Activated T-helper 2 cell treated with anti-CD3 and anti-CD28 coated beads, Interferon-gamma antibody, Interleukin-2, Interleukin-4, amounts not matched to agents 10 μg/mL and 5 μg/mL and 100 μg/mL, durations not matched to agents 14 hours and 24 hours and 36 hours (primary cell): ENCODE data around the gene HNF1A. TPM values are rescaled to one million over a fixed set of nuclear protein-coding genes. Genes with fewer than 3 reads are reported as not detected.

ENCODE experiments used
- DNase-seq: peaks from one replicate; pipeline ENCODE4 v3.0.0; 2021; ENCODE audit warnings: low spot score
- H3K27ac Mint-ChIP-seq: one replicate; pipeline ENCODE4 v1.8.0; 2021; ENCODE audit warnings: mixed read lengths
- H3K27me3 Mint-ChIP-seq: one replicate; pipeline ENCODE4 v1.8.0; 2021; ENCODE audit warnings: low read depth, mixed read lengths
- H3K36me3 Mint-ChIP-seq: one replicate; pipeline ENCODE4 v1.8.0; 2021; ENCODE audit warnings: low read depth, mixed read lengths
- H3K4me1 Mint-ChIP-seq: one replicate; pipeline ENCODE4 v1.8.0; 2021; ENCODE audit warnings: low read depth, mixed read lengths
- H3K4me3 Mint-ChIP-seq: one replicate; pipeline ENCODE4 v1.8.0; 2021; ENCODE audit warnings: low read depth, mild to moderate bottlenecking, moderate library complexity, mixed read lengths
- H3K9me3 Mint-ChIP-seq: one replicate; pipeline ENCODE4 v1.8.0; 2021; ENCODE audit warnings: mixed read lengths
- intact Hi-C: fragments of 100-400 bp; cut with micrococcal nuclease; formaldehyde crosslinking; loops from one replicate; pipeline ENCODE4 v1.15.1; 2023
- total RNA-seq: library from RNA; stranded (reverse); gene quantifications from 2 replicates; pipeline ENCODE4 v1.2.3, GENCODE V29; 2022

HNF1A gene
- total RNA-seq = not detected in 2 replicates

GRCh38 chr12:120978296-120979219 is at the start of gene HNF1A:
TSS of gene HNF1A (plus strand) at chr12:120978543. CDS start at chr12:120978769, 226 bp downstream.
- no peaks in the 10 kb centered on the region for H3K9me3 Mint-ChIP-seq
- no peaks in the 10 kb centered on the region for H3K27me3 Mint-ChIP-seq
- no peak for DNase-seq
- no peaks in the 10 kb centered on the region for H3K4me1 Mint-ChIP-seq
- H3K4me3 Mint-ChIP-seq = no peak within 1 kb of the TSS
- intact Hi-C loops = loop anchor here (10.0 kb wide), 1 partner anchor 254 kb away; the partner anchor contains the start of gene ACADS
- no peaks in the 10 kb centered on the region for H3K36me3 Mint-ChIP-seq
- H3K27ac Mint-ChIP-seq = no peak within 1 kb of the TSS

- peaks cover 5% of the 10 kb centered on the region for H3K27me3 Mint-ChIP-seq
- H3K4me1 Mint-ChIP-seq = no peaks in the 10 kb centered on the region
- H3K27ac Mint-ChIP-seq = no peak overlapping the region
- H3K36me3 Mint-ChIP-seq = no peaks in the 10 kb centered on the region
- intact Hi-C loops = no loop called here
- no peak for DNase-seq
- no peak overlapping the region for H3K4me3 Mint-ChIP-seq
- H3K9me3 Mint-ChIP-seq = no peaks in the 10 kb centered on the region
Observed at GRCh38 chr12:120928864-120929652, 49.3 kb upstream of the HNF1A start.

GRCh38 chr12:120930032-120930431 is 48.3 kb upstream of the HNF1A start:
- no peaks in the 10 kb centered on the region for H3K9me3 Mint-ChIP-seq
- H3K27ac Mint-ChIP-seq = no peak overlapping the region

GRCh38 chr12:120932058-120932457 is 46.3 kb upstream of the HNF1A start:
- no peak overlapping the region for H3K27ac Mint-ChIP-seq

More at GRCh38 chr12:120930032-120930431, 48.3 kb upstream of the HNF1A start:
- no peaks in the 10 kb centered on the region for H3K36me3 Mint-ChIP-seq
- no peak for DNase-seq
- no peaks in the 10 kb centered on the region for H3K4me1 Mint-ChIP-seq
- intact Hi-C loops = no loop called here
- no peak overlapping the region for H3K4me3 Mint-ChIP-seq
- peaks cover 5% of the 10 kb centered on the region for H3K27me3 Mint-ChIP-seq

GRCh38 chr12:120932956-120933526 is 45.3 kb upstream of the HNF1A start:
- no peak overlapping the region for H3K4me3 Mint-ChIP-seq
- no peaks in the 10 kb centered on the region for H3K4me1 Mint-ChIP-seq
- no peak overlapping the region for H3K27ac Mint-ChIP-seq
- no peaks in the 10 kb centered on the region for H3K36me3 Mint-ChIP-seq
- intact Hi-C loops = no loop called here
- peaks cover 11% of the 10 kb centered on the region for H3K27me3 Mint-ChIP-seq
- no peaks in the 10 kb centered on the region for H3K9me3 Mint-ChIP-seq
- DNase-seq = no peak

More at GRCh38 chr12:120932058-120932457, 46.3 kb upstream of the HNF1A start:
- no peak overlapping the region for H3K4me3 Mint-ChIP-seq
- peaks cover 8% of the 10 kb centered on the region for H3K27me3 Mint-ChIP-seq
- intact Hi-C loops = no loop called here
- H3K4me1 Mint-ChIP-seq = no peaks in the 10 kb centered on the region
- H3K9me3 Mint-ChIP-seq = no peaks in the 10 kb centered on the region
- no peak for DNase-seq
- H3K36me3 Mint-ChIP-seq = no peaks in the 10 kb centered on the region

- Mint-ChIP-seq H3K4me1 (no peaks in the 10 kb centered on the region), H3K9me3 (no peaks in the 10 kb centered on the region), H3K27ac (no peak overlapping the region), H3K27me3 (peaks cover 11% of the 10 kb centered on the region), H3K36me3 (no peaks in the 10 kb centered on the region), H3K4me3 (no peak overlapping the region)
- intact Hi-C loops = no loop called here
- no peak for DNase-seq
Observed at GRCh38 chr12:120933786-120934185, 44.6 kb upstream of the HNF1A start.

- no peaks in the 10 kb centered on the region for H3K4me1 Mint-ChIP-seq
- no peak overlapping the region for H3K4me3 Mint-ChIP-seq
- intact Hi-C loops = no loop called here
- DNase-seq = no peak
- no peaks in the 10 kb centered on the region for H3K9me3 Mint-ChIP-seq
- no peaks in the 10 kb centered on the region for H3K36me3 Mint-ChIP-seq
- peaks cover 14% of the 10 kb centered on the region for H3K27me3 Mint-ChIP-seq
- no peak overlapping the region for H3K27ac Mint-ChIP-seq
Observed at GRCh38 chr12:120936197-120936596, 42.1 kb upstream of the HNF1A start.

GRCh38 chr12:120938496-120938895 is 39.8 kb upstream of the HNF1A start:
- no peak for DNase-seq
- no peaks in the 10 kb centered on the region for H3K9me3 Mint-ChIP-seq
- intact Hi-C loops = no loop called here
- H3K27me3 Mint-ChIP-seq = peaks cover 15% of the 10 kb centered on the region
- no peak overlapping the region for H3K27ac Mint-ChIP-seq
- no peaks in the 10 kb centered on the region for H3K4me1 Mint-ChIP-seq
- H3K4me3 Mint-ChIP-seq = no peak overlapping the region
- H3K36me3 Mint-ChIP-seq = no peaks in the 10 kb centered on the region

- no peaks in the 10 kb centered on the region for H3K9me3 Mint-ChIP-seq
- peaks cover 14% of the 10 kb centered on the region for H3K27me3 Mint-ChIP-seq
- H3K36me3 Mint-ChIP-seq = no peaks in the 10 kb centered on the region
- H3K4me1 Mint-ChIP-seq = peaks cover 2% of the 10 kb centered on the region
- no peak for DNase-seq
- intact Hi-C loops = no loop called here
- no peak overlapping the region for H3K27ac Mint-ChIP-seq
- H3K4me3 Mint-ChIP-seq = no peak overlapping the region
Observed at GRCh38 chr12:120939523-120939922, 38.8 kb upstream of the HNF1A start.

GRCh38 chr12:120940006-120940405 is 38.3 kb upstream of the HNF1A start:
- peaks cover 5% of the 10 kb centered on the region for H3K4me1 Mint-ChIP-seq
- peaks cover 14% of the 10 kb centered on the region for H3K27me3 Mint-ChIP-seq
- H3K9me3 Mint-ChIP-seq = no peaks in the 10 kb centered on the region
- no peak overlapping the region for H3K4me3 Mint-ChIP-seq
- intact Hi-C loops = no loop called here
- no peaks in the 10 kb centered on the region for H3K36me3 Mint-ChIP-seq
- DNase-seq = no peak
- no peak overlapping the region for H3K27ac Mint-ChIP-seq

GRCh38 chr12:120940799-120941198 is 37.5 kb upstream of the HNF1A start:
- H3K36me3 Mint-ChIP-seq = no peaks in the 10 kb centered on the region
- peaks cover 7% of the 10 kb centered on the region for H3K4me1 Mint-ChIP-seq
- H3K27me3 Mint-ChIP-seq = peaks cover 12% of the 10 kb centered on the region
- no peak overlapping the region for H3K4me3 Mint-ChIP-seq
- H3K9me3 Mint-ChIP-seq = no peaks in the 10 kb centered on the region
- intact Hi-C loops = no loop called here
- no peak overlapping the region for H3K27ac Mint-ChIP-seq
- no peak for DNase-seq

- no peaks in the 10 kb centered on the region for H3K36me3 Mint-ChIP-seq
- no peak for DNase-seq
- intact Hi-C loops = no loop called here
- peaks cover 12% of the 10 kb centered on the region for H3K27me3 Mint-ChIP-seq
- H3K4me3 Mint-ChIP-seq = no peak overlapping the region
- no peaks in the 10 kb centered on the region for H3K9me3 Mint-ChIP-seq
- H3K27ac Mint-ChIP-seq = no peak overlapping the region
- peaks cover 8% of the 10 kb centered on the region for H3K4me1 Mint-ChIP-seq
Observed at GRCh38 chr12:120941412-120941811, 36.9 kb upstream of the HNF1A start.
